Peyer's patch (tissue), 4 donors: ENCODE measurements around the gene PRPF18.

ENCODE experiments used
- POLR2A ChIP-seq, 2 donors: fragments of 450-650 bp; IDR thresholded peaks; one replicate each; pipeline ENCODE4 v1.5.1; 2017; ENCODE audit warnings: antibody characterized with exemption in 2 of 2, mild to moderate bottlenecking in 2 of 2, moderate library complexity in 2 of 2
- TF ChIP-seq, protein P1 (sequence below), 6 experiments: fragments of 450-650 bp in 4 of 6; fragments of 200-600 bp in 2 of 6; sonication (generic) in 1 of 6; IDR thresholded peaks; one replicate each; pipeline ENCODE4 v1.5.1; 2017 to 2019; ENCODE audit warnings: antibody characterized with exemption in 6 of 6, mild to moderate bottlenecking in 3 of 6, moderate library complexity in 1 of 6

- no peak for TF ChIP-seq POLR2A (IDR thresholded peaks at IDR 0.05)
- TF ChIP-seq, protein P1, sequence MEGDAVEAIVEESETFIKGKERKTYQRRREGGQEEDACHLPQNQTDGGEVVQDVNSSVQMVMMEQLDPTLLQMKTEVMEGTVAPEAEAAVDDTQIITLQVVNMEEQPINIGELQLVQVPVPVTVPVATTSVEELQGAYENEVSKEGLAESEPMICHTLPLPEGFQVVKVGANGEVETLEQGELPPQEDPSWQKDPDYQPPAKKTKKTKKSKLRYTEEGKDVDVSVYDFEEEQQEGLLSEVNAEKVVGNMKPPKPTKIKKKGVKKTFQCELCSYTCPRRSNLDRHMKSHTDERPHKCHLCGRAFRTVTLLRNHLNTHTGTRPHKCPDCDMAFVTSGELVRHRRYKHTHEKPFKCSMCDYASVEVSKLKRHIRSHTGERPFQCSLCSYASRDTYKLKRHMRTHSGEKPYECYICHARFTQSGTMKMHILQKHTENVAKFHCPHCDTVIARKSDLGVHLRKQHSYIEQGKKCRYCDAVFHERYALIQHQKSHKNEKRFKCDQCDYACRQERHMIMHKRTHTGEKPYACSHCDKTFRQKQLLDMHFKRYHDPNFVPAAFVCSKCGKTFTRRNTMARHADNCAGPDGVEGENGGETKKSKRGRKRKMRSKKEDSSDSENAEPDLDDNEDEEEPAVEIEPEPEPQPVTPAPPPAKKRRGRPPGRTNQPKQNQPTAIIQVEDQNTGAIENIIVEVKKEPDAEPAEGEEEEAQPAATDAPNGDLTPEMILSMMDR (IDR thresholded peaks at IDR 0.05) = no peak
Observed at GRCh38 chr10:13617116-13617515, 30.4 kb downstream of the PRPF18 start.
